ENCODE measurements around the gene PTGR1. TPM values are rescaled to one million over a fixed set of nuclear protein-coding genes. Genes with fewer than 3 reads are reported as not detected.
"Not testable (repeated sequence)": the region's sequence is repeated elsewhere in the genome, so short reads cannot be mapped to it uniquely, and the experiment has no call there.

The PTGR1 gene
- total RNA-seq, 1 donor from 2014 or later: 67.3 TPM

DNA sequence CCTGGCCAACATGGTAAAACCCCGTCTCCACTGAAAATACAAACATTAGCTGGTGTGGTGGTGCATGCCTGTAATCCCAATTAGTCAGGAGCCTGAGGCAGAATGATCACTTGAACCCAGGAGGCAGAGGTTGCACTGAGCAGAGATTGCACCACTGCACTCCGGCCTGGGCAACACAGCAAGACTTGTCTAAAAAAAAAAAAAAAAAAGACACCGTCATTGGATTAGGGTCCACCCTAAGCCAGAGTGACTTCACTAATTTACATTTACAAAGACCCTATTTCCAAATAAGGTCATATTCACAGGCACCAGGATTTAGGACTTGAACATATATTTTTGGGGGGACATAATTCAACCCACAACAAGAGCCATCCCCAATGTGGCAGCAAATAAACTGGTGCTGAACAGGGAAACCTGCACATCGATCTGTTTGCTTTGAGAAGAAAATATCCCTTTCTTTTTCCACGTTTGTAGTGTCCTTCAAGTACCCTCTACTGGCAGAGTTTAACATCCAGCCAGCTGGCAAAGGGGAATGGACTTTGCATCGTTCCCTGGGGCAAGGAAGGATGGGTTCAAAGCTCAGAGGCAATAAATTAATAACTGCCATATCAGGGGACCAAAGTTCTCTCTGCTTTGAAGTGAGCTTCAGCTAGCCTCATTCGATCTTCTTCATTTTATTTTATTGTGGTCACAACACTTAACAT lies 28.0 kb upstream of the PTGR1 start:
- TF ChIP-seq, protein P1, sequence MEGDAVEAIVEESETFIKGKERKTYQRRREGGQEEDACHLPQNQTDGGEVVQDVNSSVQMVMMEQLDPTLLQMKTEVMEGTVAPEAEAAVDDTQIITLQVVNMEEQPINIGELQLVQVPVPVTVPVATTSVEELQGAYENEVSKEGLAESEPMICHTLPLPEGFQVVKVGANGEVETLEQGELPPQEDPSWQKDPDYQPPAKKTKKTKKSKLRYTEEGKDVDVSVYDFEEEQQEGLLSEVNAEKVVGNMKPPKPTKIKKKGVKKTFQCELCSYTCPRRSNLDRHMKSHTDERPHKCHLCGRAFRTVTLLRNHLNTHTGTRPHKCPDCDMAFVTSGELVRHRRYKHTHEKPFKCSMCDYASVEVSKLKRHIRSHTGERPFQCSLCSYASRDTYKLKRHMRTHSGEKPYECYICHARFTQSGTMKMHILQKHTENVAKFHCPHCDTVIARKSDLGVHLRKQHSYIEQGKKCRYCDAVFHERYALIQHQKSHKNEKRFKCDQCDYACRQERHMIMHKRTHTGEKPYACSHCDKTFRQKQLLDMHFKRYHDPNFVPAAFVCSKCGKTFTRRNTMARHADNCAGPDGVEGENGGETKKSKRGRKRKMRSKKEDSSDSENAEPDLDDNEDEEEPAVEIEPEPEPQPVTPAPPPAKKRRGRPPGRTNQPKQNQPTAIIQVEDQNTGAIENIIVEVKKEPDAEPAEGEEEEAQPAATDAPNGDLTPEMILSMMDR (conservative IDR thresholded peaks at IDR 0.05): no peak
- Mint-ChIP-seq H3K9me3 (no peaks in the 10 kb centered on the region), H3K4me1 (ENCODE audit: unreplicated experiment) (peaks cover 4% of the 10 kb centered on the region), H3K27ac (no peak overlapping the region), H3K27me3 (no peaks in the 10 kb centered on the region), H3K4me3 (no peak overlapping the region), H3K36me3 (peaks cover 4% of the 10 kb centered on the region)
- no peak for DNase-seq (ENCODE audit: extremely low spot score, unreplicated experiment)

DNA sequence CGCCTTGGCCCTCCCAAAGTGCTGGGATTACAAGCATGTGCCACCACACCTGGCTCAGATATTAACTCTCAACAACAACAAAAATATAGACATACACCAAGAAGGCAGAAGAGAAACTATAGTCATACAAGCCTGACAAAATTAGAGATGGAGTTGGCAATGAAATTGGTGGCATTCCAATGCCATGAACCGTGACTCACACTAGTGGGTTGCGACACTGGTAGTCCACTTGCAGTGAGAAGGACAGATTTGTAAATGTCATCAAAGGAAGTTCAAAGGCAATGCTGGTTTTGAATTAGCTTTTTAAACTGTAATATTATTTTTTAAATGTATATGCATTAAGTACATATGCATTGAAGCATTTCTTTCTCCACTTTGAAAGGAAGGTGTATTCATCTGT lies 23.2 kb upstream of the PTGR1 start:
- H3K27me3 Mint-ChIP-seq: no peaks in the 10 kb centered on the region
- no peak overlapping the region for H3K4me3 Mint-ChIP-seq
- no peak overlapping the region for H3K27ac Mint-ChIP-seq
- H3K4me1 Mint-ChIP-seq (ENCODE audit: unreplicated experiment): no peaks in the 10 kb centered on the region
- TF ChIP-seq, protein P1 (conservative IDR thresholded peaks at IDR 0.05): no peak
- DNase-seq (ENCODE audit: extremely low spot score, unreplicated experiment): no peak
- H3K36me3 Mint-ChIP-seq: no peaks in the 10 kb centered on the region
- no peaks in the 10 kb centered on the region for H3K9me3 Mint-ChIP-seq

DNA sequence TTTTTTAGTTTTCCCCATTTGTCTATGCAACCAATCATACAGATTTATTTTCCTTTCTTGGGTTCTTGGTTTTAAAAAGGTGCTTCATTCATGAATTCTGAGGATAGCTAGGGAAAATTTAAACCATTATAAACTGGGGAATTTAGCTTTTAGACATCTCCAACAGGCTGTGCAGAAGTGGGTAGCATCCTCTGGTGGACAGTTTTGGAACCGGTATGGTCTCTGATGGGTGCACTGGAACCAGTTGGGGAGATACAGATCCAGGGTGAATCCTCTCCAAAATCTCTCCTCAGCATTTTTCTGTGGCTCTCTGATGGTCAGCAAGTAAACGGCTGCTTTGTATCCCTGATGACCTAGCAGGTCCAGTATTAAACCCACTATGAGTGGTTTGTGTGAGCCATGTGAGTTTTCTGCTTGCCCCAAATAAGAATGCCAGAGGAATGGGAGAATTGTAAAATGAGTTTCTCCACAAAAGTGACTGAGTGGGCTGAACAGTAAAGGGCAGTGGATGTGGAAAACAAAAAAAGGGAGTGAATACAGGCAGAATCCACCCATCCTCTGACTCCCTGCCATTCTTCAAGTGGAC lies 22.5 kb upstream of the PTGR1 start:
- no peak overlapping the region for H3K4me3 Mint-ChIP-seq
- H3K9me3 Mint-ChIP-seq: no peaks in the 10 kb centered on the region
- H3K36me3 Mint-ChIP-seq: no peaks in the 10 kb centered on the region
- no peak overlapping the region for H3K27ac Mint-ChIP-seq
- TF ChIP-seq, protein P1 (conservative IDR thresholded peaks at IDR 0.05): peak; percentile 71
- no peaks in the 10 kb centered on the region for H3K27me3 Mint-ChIP-seq
- no peak for DNase-seq (ENCODE audit: extremely low spot score, unreplicated experiment)
- H3K4me1 Mint-ChIP-seq (ENCODE audit: unreplicated experiment): no peaks in the 10 kb centered on the region

DNA sequence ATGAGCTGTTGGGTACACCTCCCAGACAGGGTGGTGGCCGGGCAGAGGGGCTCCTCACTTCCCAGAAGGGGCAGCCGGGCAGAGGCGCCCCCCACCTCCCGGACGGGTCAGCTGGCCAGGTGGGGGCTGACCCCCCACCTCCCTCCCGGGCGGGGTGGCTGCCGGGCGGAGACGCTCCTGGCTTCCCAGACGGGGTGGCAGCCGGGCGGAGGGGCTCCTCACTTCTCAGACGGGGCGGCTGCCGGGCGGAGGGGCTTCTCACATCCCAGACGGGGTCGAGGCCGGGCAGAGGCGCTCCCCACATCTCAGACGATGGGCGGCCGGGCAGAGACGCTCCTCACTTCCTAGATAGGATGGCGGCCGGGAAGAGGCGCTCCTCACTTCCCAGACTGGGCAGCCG lies 17.9 kb upstream of the PTGR1 start:
- not testable (repeated sequence) for DNase-seq (ENCODE audit: extremely low spot score, unreplicated experiment); H3K4me1 Mint-ChIP-seq (ENCODE audit: unreplicated experiment); H3K27me3 Mint-ChIP-seq; H3K27ac Mint-ChIP-seq; H3K4me3 Mint-ChIP-seq; H3K9me3 Mint-ChIP-seq; H3K36me3 Mint-ChIP-seq

DNA sequence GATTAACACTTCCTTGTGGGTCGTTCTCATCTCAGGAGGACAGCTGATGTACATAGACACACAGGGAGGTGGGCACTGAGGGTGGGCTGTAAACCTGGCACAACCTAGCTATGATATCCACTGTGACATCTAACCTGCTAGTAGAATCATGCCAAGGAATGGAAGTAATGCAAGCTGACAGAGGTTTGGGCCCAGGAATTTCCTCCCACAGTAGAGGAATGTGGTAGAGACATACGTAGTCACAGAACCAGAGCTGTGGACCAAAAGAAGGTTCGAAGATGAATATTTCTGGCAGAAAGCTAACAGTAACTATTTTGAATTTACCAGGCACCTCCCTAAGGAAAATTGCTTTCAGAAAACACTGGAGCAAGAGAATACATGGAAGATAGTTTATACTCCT lies 16.5 kb upstream of the PTGR1 start:
- no peaks in the 10 kb centered on the region for H3K27me3 Mint-ChIP-seq
- TF ChIP-seq, protein P1 (conservative IDR thresholded peaks at IDR 0.05): no peak
- no peak overlapping the region for H3K4me3 Mint-ChIP-seq
- H3K27ac Mint-ChIP-seq: peak overlapping the region; percentile 2
- H3K36me3 Mint-ChIP-seq: no peaks in the 10 kb centered on the region
- H3K4me1 Mint-ChIP-seq (ENCODE audit: unreplicated experiment): peaks cover 6% of the 10 kb centered on the region
- DNase-seq (ENCODE audit: extremely low spot score, unreplicated experiment): no peak
- no peaks in the 10 kb centered on the region for H3K9me3 Mint-ChIP-seq

DNA sequence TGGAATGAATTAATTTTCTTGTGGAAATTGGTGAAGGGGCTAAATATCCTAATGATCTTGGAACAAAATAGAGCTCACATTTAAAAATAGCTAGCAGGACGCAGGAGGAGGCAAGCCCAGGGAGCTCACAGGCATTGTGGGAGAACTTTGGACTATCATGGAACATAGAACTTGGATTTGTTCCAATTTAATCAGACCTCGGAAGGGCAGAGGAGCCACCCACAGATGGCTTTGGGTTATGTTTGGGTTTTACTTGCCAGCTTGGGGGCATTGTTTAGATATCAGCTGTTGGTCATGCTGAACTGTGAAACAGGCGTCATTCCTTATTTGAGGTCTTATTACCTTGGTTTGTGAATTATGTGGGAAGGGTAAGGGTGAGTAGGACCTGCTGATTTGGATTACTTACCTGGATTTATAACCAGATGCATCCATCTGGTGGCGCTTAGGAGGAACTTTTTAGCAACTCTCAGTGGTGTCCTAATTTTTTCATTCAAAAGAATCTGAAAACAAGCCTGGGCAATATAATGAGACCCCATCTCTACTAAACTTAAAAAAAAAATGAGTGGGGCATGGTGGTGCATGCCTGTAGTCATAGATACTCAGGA lies 14.1 kb upstream of the PTGR1 start:
- H3K36me3 Mint-ChIP-seq: no peaks in the 10 kb centered on the region
- peaks cover 8% of the 10 kb centered on the region for H3K4me1 Mint-ChIP-seq (ENCODE audit: unreplicated experiment)
- H3K9me3 Mint-ChIP-seq: no peaks in the 10 kb centered on the region
- H3K4me3 Mint-ChIP-seq: no peak overlapping the region
- peaks cover 3% of the 10 kb centered on the region for H3K27me3 Mint-ChIP-seq
- TF ChIP-seq, protein P1 (conservative IDR thresholded peaks at IDR 0.05): no peak
- DNase-seq (ENCODE audit: extremely low spot score, unreplicated experiment): no peak
- H3K27ac Mint-ChIP-seq: no peak overlapping the region

All from type B pancreatic cell (in vitro differentiated cells).